ENCODE results near the gene ELK1. TPM values are rescaled to one million over a fixed set of nuclear protein-coding genes. Genes with fewer than 3 reads are reported as not detected.
"Not testable (repeated sequence)": the region's sequence is repeated elsewhere in the genome, so short reads cannot be mapped to it uniquely, and the experiment has no call there.

Gene ELK1
- polyA plus RNA-seq, 4 donors: 26.6 to 35.8 (median 30.5) TPM

DNA sequence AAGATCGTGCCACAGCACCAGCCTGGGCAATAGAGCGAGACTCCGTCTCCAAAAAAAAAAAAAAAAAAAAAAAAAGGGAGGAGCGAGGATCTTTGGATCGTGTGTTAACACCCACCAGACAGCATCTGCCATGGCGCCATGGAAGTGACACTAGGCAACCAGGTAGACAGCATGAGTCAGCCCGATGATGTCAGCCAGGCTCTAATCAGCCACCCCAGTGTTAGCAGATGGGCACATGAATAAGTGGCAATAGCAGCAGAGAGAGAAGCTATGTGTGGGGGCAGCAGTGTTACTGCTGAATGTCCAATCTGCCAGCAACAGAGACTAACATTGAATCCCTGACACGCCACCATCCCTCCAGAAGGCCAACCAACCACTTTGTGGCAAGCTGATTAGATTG, 37.3 kb downstream of the ELK1 start:
- no peak for DNase-seq (ENCODE audit: low read depth in 4 of 4, low spot score in 3 of 4)

DNA sequence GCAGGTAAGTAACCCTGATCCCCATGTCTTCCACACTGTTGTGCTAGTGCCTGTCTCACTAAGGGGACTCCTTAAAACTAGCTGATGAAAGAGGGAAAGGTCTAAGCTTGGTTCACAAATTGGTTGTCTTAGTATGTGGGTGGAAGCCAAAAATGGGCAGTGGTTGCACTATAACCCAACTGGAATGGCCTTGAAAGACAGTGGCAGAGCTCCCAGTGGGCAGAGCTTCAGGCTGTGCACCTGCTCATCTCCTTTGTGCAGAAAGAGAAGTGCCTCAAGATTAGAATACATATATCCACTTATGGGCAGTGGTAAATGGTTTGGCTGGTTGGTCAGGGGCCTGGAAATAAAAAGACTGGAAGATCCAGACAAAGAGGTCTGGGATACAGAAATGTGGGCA, 37.9 kb downstream of the ELK1 start:
- DNase-seq (ENCODE audit: low read depth in 4 of 4, low spot score in 3 of 4): no peak

DNA sequence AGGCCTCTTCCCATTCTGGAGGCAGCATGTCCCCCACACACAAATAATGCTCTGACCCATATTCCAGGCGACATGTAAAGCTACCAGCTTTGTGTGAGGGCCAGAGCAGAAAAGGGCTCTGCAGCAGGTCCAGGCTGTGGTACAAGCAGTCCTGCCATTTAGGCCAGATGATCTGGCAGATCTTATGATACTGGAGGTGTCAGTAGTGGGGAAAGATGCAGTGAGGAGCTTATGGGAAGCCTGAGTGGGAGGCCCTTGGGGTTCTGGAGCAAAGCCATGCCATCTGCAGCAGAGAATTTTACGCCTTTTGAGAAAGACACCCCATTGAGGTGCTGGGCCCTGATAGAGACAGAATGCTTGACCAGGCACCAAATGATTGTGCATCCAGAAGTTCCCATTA, 38.4 kb downstream of the ELK1 start:
- no peak for DNase-seq (ENCODE audit: low read depth in 4 of 4, low spot score in 3 of 4)

DNA sequence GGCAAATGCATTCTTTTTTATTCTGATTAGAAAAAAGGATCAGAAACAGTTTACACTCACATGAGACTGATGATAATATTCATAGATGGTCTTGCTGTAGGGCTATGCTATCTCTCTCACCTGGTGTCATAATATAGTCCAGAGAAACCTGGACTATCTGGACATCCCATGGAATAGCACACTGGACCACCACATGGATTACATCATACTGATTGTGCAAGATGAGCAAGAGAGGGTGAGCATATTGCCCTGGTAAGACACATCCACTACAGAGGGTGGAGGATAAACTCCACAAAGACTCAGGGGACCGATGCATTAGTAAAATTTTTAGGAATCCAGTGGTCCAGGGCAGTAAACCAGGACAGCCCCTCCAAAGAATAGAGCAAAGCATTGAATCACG, 38.9 kb downstream of the ELK1 start:
- DNase-seq (ENCODE audit: low read depth in 4 of 4, low spot score in 3 of 4): no peak

GRCh38 chrX:47610511-47610910, 39.9 kb downstream of the ELK1 start:
- no peak for DNase-seq (ENCODE audit: low read depth in 4 of 4, low spot score in 3 of 4)

DNA sequence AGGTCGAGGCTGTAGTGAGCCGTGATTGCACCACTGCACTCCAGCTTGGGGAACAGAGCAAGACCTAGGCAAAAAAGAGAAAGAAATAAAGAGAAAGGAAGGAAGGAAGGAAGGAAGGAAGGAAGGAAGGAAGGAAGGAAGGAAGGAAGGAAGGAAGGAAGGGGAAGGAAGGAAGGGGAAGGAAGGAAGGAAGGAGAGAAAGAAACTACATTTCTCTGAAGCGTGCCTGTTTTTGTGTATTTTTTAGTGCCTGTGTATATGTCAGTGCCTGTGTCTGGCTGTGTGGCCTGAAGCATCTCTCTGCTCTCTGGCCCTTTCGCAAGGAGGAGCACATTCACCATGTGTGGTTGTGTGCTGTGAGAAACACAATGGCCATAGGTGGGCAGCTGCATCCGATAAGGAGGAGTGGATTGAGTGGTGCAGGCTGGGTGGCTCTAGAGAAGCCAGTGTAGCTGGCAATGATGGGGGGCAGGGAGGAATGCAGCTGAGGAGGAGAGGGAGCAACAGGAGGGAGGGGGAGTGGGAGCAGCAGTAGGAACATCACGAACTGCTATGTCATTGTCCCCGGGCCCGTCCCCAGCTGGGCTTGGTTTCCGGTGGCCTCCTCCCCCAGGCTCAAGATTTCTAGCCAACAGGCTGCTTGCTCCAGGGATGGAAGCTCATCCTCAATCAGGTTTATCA, 42.1 kb downstream of the ELK1 start:
- DNase-seq (ENCODE audit: low read depth in 4 of 4, low spot score in 3 of 4): no peak

- no peak for DNase-seq (ENCODE audit: low read depth in 4 of 4, low spot score in 3 of 4)
These were observed 43.3 kb downstream of the ELK1 start for GRCh38 chrX:47607091-47607490.

- DNase-seq (ENCODE audit: low read depth in 4 of 4, low spot score in 3 of 4): no peak
These were observed 45.3 kb downstream of the ELK1 start for GRCh38 chrX:47605024-47605423.

DNA sequence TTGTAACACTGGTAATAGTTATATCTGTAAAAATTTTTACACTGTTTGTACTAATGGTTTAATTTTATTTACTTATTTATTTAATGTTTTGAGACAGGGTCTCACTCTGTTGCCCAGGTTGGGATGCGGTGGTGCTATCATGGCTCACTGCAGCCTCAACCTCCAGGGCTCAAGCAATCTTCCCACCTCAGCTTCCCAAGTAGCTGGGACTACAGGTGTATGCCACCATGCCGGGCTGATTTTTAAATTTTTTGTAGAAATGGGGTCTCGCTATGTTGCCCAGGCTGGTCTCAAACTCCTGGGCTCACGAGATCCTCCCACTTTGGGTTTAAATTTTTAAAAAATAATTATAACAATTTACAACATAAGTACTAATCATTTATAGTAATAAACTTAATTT, 47.2 kb downstream of the ELK1 start:
- DNase-seq (ENCODE audit: low read depth in 4 of 4, low spot score in 3 of 4): not testable (repeated sequence)

- no peak for DNase-seq (ENCODE audit: low read depth in 4 of 4, low spot score in 3 of 4)
These were observed 53.1 kb downstream of the ELK1 start for GRCh38 chrX:47597222-47597621.

DNA sequence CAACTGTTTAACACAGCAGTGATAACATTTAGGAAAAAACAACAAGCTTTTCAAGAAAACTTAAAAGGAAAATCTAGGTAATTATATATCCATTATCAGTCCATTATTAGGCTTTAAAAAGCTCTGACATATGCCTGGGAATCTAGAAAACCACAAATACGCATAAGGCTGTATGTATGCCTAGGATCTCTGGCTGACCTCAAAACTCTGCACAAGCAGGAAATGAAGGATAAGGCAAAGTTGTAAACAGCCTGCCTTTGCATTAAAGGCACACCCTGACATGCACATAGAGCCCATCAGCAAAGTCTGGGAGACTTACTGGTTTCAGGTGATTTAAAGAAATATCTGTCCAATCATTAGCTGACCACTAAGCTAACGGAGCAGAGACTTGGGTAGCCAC, 54.1 kb downstream of the ELK1 start:
- no peak for DNase-seq (ENCODE audit: low read depth in 4 of 4, low spot score in 3 of 4)

- no peak for DNase-seq (ENCODE audit: low read depth in 4 of 4, low spot score in 3 of 4)
These were observed 54.6 kb downstream of the ELK1 start for GRCh38 chrX:47595716-47596251.

DNA sequence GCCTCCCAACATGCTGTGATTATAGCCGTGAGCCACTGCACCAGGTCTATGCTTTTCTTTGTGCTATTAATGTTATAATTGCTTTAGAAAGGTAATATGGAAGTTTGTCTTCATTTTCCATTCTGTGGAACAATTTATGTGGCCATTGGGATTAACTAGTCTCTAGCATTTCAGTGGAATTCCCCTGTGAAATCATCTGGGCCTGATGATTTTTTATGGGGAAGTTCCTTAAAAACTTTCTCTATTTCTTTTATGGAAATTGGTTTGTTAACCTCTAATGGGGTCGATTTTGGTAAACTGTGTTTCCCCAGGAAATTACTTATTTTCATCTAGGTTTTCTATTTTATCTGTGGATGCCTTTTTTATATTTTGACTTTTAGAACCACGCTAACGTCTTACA, 56.8 kb downstream of the ELK1 start:
- DNase-seq (ENCODE audit: low read depth in 4 of 4, low spot score in 3 of 4): no peak

DNA sequence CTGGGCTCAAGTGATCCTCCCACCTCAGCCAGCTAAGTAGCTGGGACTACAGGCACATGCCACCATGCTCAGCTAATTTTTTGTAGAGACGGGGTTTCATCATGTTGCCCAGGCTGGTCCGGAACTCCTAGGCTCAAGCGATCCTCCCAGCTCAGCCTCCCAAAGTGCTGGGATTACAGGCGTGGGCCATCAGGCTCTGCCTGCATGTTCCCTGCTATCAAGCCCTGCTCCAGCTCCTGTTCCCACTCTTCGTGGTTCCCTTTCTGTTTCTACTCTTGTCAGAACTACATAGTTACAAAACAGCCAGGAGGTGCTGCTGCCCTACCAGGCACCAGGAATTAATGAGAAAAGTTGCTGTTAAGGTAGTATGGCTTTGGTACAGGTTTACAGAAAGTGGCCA, 59.4 kb downstream of the ELK1 start:
- no peak for DNase-seq (ENCODE audit: low read depth in 4 of 4, low spot score in 3 of 4)

DNA sequence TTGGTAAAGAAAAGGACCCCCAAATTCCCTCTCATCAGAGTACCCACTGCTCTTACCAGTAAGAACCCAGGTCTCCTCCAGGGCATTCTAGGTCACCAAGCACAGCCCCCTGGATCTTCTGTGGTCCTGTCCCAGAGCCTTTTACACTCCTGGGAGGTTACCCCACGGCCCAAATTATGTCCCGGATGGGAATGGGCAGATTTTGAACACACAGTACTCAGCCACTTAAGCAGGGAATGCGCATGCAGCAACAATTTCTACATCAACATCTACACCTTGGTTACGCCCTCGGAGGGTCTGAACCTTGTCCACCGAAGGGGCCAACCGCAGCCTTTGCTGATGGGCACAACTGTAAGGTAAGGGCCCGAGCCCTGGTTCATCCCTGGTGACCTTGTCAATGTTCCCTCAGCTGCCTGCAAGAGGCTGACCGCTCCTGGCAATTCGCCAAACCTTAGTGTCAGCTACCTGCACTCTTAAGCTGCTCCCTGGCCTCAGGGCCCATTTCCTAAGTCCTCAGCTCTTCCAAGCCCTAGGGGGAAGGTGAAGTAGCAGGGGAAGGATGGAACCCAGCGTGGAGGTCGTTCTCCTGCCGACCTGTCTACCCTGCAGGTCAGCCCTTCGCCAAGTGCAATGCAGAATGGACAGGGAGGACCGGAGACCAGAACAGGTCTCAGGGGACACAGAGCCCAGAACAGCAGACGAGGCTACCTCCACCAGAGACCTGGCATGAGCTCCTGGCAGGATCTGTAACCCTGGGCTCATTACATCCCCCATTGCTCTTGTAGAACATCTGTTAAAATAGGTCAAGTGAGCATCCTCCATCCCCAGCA, 62.2 kb downstream of the ELK1 start:
- DNase-seq (ENCODE audit: low read depth in 4 of 4, low spot score in 3 of 4): no peak

DNA sequence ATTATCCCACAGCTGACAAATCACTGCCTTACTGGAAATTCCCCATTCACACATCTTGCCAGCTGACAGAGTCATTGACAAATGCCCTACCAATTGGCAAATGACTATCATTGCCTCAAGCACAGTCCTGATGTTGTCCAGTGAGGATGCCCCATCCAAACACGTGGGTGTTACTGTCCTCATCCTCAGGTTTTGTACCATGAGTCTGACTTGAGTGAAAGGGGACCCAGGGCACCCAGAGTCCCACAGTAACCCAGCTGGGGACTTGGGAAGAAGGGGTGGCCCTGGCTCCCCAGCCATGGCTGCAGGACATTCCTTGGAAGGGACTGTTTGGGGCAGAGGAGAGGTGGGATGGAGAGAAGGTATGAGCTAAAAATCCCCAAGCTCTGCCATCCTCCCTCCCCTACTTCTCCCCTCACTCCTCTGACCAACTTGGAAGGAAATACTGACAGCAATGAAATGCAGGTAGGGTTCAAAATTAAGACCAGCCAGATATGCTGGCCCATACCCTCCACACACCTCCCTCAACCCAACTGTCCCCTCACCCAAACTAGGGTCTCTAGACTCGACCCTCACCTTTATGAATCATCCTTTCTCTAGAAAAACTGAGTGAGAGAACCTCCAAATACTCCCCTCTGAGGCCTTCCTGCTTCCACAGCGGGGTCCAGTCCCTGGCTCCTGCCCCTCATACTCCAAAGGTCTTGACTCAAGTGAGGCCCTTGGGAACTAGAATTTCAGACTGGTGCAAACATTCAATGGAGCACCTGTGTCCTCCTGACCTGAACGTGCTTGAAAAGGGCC, 63.1 kb downstream of the ELK1 start:
- no peak for DNase-seq (ENCODE audit: low read depth in 4 of 4, low spot score in 3 of 4)

- DNase-seq (ENCODE audit: low read depth in 4 of 4, low spot score in 3 of 4): no peak
These were observed 64.1 kb downstream of the ELK1 start for GRCh38 chrX:47586043-47586787.
